GM18909 (cell line): ENCODE results near the gene CADM2.
"Not testable (repeated sequence)": the region's sequence is repeated elsewhere in the genome, so short reads cannot be mapped to it uniquely, and the experiment has no call there.

Experiments
- ATAC-seq: cut with Tn5 transposase; IDR thresholded peaks from one replicate; pipeline ENCODE4 v1.9.1; 2021; ENCODE audit warnings: mild to moderate bottlenecking; ENCODE audit not compliant: unreplicated experiment, poor library complexity

The CADM2 gene

DNA sequence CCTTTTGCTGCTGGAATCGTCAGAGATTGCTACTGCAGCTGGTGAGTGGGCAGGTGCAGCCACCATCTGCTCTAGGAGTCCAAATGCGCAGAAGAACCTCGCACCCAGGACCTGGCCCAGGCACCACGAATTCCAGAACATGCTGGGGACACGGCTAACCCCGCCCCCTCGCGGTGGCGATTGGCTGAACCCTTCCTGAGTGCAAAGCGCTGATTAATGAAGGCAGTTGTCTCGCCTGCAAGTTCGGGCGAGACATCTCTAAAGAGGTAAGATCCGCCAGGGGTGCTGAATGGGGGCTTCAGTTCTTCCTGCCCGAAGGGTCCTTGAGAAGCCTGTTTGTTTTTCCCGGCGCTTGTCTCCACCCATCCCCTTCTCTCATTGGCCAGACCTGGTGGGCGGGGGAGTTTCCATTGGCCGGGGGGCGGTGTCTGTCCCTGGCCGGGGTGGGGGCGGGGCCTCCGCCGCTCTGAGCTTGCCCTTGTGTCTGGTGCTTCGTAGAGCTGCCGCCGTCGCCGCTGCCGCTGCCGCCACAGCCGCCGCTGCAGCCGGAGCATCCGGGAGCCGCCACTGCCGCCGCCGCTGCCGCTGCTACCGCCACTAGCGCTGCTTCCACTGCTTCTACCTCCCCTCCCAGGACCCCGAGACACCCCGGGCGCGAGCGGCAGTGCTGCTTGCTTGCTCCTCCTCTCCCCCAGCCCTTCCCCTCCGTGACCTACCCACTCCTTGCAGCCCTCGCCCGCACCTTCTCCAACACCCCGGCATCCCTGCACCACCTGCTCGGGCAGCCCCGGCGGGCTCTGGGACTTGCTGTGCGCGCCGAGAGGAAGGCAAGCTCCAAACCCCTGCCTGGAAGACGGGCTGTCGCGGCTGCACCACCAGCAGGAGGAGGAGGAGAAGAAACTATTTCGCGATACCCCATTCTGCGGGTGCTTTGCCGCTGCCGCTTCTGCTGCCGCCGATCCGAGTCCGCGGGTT lies at the start of gene CADM2:
TSS of gene CADM2 (plus strand) at position 495 of the 975 bp plus-strand sequence.
- ATAC-seq: peak; percentile 95

GRCh38 chr3:84918592-84918991 lies 40.2 kb upstream of the CADM2 start:
- not testable (repeated sequence) for ATAC-seq

GRCh38 chr3:84922682-84923081 lies 36.1 kb upstream of the CADM2 start:
- ATAC-seq: no peak

GRCh38 chr3:84925571-84925970 lies 33.2 kb upstream of the CADM2 start:
- ATAC-seq: no peak

DNA sequence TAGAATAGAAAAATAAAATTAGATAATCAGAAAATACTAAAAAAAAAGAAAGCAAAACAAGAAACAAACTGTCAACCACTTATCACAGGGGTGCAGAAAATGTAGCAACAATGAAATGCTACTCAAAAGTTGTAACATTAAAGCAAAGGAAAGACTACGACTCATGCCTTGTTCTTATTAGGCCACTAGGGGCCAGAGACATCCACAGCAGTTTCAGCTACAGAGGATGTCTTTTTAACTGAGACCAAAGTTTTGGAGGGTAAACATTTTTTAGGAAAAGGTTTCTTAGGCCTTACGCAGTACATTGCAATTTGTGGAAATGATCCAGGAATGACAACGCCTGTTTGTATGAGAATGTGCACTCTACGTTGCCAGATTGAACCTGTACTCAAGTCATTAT lies 15.4 kb upstream of the CADM2 start:
- ATAC-seq: no peak

- ATAC-seq: no peak
Observed at GRCh38 chr3:84946240-84946639, 12.5 kb upstream of the CADM2 start.

DNA sequence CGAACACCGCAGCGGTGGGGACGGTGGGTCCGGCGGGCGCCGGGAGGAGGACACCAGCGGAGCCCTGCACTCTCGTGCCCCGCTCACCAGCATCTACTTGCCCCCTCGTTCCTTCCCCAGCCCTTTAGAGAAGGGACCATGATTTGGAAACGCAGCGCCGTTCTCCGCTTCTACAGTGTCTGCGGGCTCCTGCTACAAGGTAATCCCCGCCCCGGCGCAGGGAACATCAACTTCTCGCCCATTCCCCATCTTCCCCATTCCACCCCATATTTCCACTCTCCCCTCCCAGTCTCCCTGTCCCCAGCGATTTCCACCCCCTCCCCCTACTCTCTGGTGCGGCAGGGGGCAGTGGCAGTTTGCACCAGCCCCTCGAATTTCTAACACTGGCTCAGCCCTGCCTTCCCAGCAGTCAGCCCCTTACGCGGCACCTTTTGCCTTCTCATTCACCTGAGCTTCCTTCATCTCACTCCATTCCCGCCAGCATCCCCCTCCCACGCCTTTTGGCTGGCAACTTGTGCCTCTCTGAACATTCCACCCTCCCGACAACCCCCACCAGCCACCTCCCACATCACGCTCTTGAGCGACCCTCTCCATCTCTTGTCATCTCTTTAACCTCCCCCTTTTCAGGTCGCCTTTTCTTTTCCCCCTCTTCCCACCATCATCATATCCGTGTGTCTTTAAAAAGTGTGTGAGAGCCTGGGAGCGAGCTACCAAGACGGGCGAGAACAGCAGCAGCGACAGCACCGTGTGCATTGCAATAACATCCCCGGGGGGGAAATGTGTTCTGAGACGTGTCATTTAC lies 882 bp downstream of the CADM2 start:
- no peak for ATAC-seq

DNA sequence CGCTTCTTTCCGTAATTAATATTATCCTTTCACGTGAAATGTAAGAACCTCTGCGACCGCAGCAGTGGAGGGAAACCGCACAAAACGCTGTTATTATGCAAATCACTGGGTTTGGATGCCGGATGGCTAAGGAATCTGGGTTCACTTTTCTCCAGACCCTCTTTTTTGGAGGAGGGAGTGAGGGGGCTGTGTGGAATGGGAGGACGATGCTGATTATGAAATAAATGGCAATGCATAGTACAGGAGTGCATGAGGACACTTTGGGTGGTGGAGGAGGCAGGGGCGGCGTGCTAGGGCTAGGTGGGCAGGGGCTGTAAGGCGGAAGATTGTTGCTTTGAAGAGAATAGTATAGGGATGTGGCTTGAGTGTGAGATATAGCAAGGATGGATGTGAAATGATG lies 1.8 kb downstream of the CADM2 start:
- ATAC-seq: no peak

DNA sequence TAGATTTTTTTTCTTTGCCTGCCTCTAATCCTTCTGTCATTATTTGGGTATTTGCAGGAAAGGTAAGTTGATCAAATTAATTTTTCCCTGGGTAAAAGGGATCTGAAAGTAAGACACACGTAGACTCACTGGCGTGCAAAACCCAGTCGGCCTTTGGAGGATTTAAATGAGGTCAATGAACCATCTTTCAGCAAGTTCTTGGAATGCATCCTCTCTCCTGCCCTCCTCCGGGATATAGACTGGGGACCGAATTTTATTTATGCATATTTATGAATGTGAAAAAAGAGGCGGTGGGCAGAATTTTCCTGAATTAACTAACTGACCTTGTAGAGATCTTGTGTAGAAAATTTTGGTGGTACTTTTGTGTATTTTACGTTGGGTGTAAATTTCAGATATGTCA lies 2.2 kb downstream of the CADM2 start:
- no peak for ATAC-seq

GRCh38 chr3:84961521-84962255 lies 2.9 kb downstream of the CADM2 start:
- ATAC-seq: no peak

- no peak for ATAC-seq
Observed at GRCh38 chr3:84962415-84962814, 3.6 kb downstream of the CADM2 start.

DNA sequence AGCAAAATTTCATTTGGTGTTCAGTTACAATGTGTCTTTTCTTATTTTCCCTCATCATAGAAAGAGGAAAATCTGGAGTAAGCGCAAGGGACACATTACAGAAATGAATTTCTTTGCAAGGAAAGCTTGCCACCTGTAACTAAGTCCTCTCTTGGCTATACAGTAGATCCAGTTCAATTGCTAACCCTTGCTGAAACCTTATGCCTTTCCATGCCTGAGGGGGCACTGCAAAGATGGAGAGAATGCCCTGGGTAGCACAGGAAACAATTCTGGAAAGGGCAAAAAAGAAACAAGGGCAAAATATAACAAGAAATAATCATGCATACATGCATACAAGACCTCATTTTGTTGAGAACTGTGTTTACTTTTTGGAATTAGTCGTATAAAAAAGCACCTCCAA lies 4.3 kb downstream of the CADM2 start:
- ATAC-seq: no peak

DNA sequence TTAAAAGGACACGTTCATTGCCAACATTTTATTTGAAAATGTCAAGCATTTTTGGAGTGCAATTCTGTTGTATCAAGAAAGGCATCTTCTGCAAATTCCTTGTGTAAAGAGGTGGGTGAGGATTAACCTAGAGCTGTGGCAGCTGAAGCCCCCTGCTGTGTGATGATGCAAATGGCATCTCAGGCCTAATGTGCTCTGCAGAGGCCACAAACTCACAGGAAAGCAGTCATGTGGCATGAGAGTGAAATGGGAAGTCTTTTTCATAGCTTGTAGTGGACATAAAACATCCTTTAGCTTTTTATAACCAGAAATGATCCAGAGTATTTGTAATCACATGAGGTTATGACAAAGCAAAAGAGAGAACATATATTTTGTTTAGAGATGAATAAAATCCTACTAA lies 6.4 kb downstream of the CADM2 start:
- ATAC-seq: no peak

- no peak for ATAC-seq
Observed at GRCh38 chr3:84967767-84968581, 9.2 kb downstream of the CADM2 start.

- no peak for ATAC-seq
Observed at GRCh38 chr3:84968701-84969235, 10.0 kb downstream of the CADM2 start.

DNA sequence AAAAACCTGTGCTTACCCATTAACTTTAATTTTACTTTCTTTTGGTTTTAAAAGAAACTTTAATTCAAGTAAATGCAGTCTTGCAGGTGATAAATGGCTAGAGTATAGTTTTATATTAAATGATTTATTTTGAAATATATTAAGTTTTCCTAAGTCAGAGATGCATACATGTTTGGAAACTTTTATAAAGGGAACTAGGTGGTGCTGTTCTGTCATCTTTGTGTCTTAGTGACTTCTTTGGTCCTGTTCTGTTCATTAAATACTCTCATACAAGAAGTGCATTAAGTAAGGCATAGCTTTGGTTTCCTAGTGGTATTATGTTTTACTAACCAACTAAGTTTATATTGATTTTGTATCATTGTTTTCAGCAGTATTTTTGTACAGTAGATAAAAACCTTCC lies 15.6 kb downstream of the CADM2 start:
- no peak for ATAC-seq

DNA sequence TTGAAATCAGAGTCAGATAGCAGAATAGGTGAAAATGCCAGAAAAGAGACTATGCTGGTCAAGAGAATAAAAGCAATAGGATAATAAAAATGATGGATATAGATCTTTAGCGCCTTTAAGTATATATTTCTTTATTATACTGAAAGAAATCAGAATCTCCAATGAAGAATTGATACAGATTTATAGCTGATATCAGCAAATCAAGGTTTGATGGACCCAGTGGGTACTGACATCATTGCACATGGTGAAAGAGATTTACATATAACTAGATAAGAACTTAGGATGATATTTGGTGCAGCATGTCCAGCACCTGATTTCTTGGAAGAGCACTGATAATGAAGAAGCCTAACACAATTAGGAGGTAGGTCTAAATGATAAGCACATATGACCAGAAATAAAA lies 18.2 kb downstream of the CADM2 start:
- no peak for ATAC-seq

DNA sequence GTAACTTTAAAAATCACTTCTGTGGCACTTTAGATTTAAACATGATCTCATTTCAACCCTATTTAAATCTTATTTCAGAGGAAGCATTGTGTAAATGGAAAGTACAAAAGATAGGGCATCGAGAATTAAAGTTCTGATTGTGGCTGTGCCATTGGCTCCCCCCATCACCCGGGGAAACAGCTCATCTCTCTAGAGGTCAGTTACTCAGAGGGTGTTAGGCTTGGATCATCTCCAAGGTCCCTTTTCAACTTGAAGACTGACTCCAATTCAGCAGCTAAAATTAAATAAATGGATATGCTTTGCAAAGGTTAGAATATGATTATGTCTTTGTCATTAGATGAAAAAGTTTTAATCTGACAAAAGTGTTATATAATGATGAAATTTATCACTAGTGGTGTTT lies 20.1 kb downstream of the CADM2 start:
- ATAC-seq: no peak

DNA sequence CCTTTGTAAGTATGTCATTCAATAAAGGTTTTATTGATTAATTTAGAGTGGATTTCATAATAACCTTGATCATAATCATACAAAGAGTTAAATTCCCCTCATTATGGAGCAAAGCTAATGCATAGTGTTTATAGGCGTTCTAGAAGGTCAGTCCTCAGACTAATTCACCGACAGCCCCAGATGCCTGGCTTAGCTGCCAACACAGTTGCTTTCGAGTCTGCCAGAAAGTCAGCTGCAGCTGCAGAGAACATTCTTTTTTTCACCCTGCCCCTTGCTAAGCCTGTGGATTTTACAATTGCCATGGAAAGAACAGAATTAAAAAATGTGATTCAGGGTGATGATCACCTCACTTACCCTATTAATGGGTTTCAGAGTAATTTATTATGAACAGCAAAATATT lies 21.2 kb downstream of the CADM2 start:
- ATAC-seq: no peak

DNA sequence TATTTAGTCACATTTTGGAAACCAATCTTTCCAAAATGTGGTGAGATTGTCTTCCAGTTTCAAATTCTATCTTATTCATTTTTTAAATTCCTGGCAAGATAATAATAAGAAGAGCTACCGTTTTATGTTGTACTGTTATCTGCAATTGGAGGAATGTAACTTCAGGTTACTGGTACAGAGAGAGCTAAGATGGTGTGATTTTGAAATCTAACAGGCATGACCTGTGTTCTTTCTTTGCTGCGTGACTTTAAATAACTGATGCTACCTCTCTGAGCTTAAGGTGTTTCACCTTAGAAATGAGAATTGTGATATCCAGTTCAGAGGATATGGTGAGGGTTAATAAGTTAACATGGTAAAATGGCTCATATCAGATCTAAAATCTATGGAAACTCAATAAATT lies 21.7 kb downstream of the CADM2 start:
- no peak for ATAC-seq
